HG03175 (cell line): Measurements from ENCODE around the gene MAPK14.

ENCODE experiments used
- ATAC-seq: cut with Tn5 transposase; IDR thresholded peaks from one replicate; pipeline ENCODE4 v1.9.1; 2021; ENCODE audit warnings: mild to moderate bottlenecking, moderate library complexity; ENCODE audit not compliant: unreplicated experiment

The MAPK14 gene

DNA sequence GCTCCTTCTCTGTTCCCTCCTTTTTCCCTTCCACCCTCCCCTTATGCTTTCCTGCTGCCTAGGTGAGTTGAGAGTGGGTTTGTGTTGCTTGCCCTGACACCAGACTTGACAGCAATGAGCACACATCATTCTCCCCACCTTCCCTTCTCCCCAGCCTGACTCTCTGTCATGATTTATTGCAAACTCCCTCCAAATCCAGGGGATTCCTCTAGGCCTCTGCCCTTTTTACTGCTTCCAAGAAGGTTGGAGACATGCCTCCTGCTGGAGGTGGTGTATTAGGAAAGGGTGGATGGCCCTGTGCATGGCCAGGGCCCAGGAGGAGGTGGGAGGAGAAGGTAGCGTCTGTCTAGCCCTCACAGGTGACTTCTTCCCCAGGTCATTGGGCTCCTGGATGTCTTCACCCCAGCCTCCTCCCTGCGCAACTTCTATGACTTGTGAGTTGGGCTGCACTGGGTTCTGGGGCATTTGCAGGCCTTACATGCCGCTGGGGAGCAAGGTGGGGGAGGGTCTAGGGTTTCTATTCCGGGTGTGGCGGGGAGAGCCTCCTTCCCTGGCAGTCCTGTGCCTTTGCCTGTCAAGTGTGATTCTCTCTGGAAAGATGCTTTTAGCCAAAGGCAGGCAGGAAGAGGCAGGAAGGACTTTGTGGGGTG, 104.8 kb downstream of the MAPK14 start:
- ATAC-seq: no peak

- no peak for ATAC-seq
Measured at GRCh38 chr6:36133148-36133547, 105.5 kb downstream of the MAPK14 start.

GRCh38 chr6:36133912-36134311, 106.3 kb downstream of the MAPK14 start:
- no peak for ATAC-seq

- ATAC-seq: no peak
Measured at GRCh38 chr6:36135053-36135731, 107.6 kb downstream of the MAPK14 start.

- no peak for ATAC-seq
Measured at GRCh38 chr6:36136034-36136433, 108.4 kb downstream of the MAPK14 start.

GRCh38 chr6:36136551-36136950, 108.9 kb downstream of the MAPK14 start:
- ATAC-seq: no peak

DNA sequence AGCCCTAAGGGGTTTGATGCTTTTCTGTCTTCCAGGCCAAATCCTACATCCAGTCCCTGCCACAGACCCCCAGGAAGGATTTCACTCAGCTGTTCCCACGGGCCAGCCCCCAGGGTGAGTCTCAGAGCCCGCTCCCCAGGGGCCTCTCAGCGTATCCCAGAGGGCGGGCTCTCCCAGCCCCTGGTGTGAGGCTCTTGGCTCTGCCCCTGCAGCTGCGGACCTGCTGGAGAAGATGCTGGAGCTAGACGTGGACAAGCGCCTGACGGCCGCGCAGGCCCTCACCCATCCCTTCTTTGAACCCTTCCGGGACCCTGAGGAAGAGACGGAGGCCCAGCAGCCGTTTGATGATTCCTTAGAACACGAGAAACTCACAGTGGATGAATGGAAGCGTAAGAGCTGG, 111.1 kb downstream of the MAPK14 start:
- ATAC-seq: no peak

GRCh38 chr6:36139431-36139830, 111.8 kb downstream of the MAPK14 start:
- ATAC-seq: no peak

- ATAC-seq: no peak
Measured at GRCh38 chr6:36139991-36140710, 112.5 kb downstream of the MAPK14 start.

DNA sequence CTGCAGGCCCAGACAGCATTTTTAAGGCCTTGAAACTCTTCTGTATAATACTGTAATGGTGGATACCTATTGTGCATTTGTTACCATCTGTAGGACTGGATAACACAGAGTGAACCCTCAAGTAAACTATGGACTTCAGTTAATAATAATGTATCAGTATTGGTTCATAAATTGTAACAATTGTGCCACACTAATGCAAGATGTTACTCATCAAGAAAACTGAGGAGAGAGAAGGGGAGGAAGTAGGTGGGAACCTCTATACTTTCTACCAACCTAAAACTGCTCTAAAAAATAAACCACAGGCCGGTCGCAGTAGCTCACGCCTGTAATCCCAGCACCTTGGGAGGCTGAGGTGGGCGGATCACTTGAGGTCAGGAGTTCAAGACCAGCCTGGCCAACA, 113.5 kb downstream of the MAPK14 start:
- ATAC-seq: no peak

DNA sequence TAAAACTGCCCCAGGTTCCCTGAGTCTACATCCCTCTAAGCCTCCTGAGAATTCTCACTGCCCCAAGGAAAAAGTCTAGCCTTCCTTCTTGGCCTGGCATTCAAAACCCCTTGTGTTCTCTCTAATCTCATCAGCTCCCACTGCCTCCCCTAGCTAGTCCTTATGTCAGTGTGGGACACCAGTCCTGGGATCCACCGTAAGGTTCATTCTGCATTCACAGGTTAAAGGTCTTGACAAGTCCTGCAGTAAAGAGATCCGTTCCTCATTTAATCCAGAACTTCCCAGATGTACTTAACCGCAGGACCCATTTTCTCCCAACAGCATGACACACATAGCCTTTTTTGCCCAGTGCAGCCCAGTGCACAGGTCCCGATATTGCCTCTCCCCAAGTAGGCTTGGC, 114.4 kb downstream of the MAPK14 start:
- ATAC-seq: no peak

- no peak for ATAC-seq
Measured at GRCh38 chr6:36142971-36143838, 115.6 kb downstream of the MAPK14 start.

GRCh38 chr6:36145495-36145894, 117.9 kb downstream of the MAPK14 start:
- ATAC-seq: no peak

DNA sequence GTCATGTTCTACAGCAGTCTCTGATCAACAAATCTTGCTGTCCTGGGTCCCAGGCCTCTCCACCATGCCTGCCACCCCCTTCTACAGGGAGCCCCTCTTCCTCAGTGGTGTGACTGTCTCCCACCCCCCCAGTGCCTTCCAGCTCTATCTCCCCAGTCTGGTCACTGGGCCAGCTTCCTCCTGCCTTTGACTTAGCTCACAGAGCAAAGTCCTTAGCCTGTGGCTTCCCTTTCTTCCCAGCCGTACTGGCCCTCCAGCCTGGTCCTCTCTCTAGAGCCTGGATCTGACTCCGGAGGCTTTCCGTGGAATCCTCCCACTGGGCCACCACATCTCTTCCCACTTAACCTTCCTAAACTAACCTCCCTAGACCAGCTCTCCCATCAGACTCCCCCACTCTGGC, 119.7 kb downstream of the MAPK14 start:
- no peak for ATAC-seq

- ATAC-seq: no peak
Measured at GRCh38 chr6:36149476-36149875, 121.9 kb downstream of the MAPK14 start.

- no peak for ATAC-seq
Measured at GRCh38 chr6:36150283-36150682, 122.7 kb downstream of the MAPK14 start.

DNA sequence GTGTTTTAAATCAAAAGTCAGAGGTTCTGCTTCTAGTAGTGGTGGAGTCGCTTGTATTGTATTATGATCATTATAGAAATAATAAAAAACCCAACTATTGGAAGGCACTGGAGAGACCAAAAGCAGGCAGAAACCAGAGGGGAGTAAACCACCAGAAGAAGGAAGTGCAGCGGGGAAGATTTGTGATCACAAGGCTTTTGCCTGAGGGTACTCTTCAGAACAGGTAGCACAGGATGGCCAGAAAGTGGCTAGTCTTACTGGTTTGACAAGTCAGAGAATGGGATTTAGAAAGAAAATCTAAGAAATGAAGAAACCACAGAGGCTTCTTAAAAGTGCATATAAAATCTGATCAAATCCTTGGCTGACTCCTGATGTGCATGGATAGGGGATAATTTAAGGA, 126.7 kb downstream of the MAPK14 start:
- ATAC-seq: no peak

- ATAC-seq: no peak
Measured at GRCh38 chr6:36155662-36156061, 128.1 kb downstream of the MAPK14 start.

DNA sequence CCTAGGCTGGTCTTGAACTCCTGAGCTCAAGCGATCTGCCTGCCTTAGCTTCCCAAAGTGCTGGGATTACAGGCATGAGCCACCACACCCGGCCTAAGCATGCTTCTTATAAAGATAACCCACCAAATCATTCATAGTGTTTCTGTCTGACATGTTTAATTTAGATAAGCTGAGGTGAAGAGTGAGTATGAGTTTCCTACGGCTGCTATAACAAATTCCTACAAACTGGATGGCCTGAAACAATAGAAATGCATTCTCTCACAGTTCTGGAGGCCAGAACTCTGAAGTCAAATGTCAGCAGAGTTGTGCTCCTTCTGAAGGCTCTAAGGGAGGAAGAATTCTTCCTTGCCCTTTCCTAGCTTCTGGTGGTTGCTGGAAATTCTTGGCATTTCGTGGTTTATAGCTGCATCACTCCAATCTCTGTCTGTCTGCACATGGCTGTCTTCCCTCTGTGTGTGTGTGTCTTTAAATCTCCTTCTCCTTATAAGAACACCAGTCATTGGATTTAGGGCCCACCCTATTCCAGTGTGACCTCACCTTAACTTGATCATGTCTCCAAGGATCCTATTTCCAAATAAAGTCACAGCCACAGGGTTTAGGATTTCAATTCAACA, 132.6 kb downstream of the MAPK14 start:
- ATAC-seq: no peak
